ENCODE data around the gene SYNPR.

The SYNPR gene

DNA sequence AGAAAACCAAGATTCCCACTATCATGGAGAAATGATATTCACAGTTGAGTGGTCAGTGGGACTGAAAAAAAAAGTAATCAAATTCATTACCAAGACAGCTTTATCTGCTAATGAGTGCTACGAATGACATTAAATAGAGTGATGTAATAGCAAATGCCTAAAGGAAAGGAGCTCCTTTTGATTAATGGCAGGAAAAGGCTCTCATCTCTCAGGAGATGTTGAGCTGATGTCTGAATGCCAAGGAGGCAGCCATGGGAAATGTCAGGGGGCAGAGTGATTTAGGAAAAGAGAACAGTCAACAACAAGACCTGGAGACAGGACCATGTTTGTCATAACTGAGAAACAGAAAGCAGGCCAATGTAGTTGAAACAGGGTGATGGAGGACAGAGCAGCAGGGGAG, 277.7 kb downstream of the SYNPR start:
- DNase-seq (ENCODE audit: low read depth in 2 of 2): no peak

DNA sequence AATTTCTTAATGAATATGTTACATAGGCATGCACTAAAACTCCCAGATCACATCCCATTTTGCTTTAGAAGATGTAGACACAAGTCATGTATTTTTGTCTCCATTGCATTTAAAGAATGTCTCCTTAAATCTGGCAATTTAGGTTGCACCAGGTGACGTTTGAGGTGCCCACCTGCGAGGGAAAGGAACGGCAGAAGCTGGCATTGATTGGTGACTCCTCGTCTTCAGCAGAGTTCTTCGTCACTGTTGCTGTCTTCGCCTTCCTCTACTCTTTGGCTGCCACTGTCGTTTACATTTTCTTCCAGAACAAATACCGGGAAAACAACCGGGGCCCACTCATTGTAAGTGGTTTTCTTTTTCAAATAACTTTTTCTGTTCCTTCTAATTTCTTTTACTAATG, 278.3 kb downstream of the SYNPR start:
- no peak for DNase-seq (ENCODE audit: low read depth in 2 of 2)

DNA sequence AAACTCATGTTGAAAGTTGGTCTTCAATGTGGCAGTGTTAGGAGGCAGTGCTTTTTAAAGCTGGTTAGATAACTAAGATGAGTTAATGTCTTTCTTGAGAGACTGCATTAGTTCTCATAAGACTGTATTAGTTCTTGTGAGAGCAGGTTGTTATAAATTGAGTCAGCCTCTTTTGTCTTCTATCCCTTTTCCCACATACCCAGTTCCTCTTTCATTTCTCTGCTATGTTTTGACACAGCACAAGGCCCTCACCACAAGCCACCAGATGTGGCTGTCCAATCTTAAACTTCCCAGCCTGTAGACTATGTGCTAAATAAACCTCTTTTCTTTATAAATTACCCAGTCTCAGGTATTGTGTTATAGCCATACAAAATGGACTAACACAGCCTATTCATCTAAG, 279.8 kb downstream of the SYNPR start:
- DNase-seq (ENCODE audit: low read depth in 2 of 2): no peak

DNA sequence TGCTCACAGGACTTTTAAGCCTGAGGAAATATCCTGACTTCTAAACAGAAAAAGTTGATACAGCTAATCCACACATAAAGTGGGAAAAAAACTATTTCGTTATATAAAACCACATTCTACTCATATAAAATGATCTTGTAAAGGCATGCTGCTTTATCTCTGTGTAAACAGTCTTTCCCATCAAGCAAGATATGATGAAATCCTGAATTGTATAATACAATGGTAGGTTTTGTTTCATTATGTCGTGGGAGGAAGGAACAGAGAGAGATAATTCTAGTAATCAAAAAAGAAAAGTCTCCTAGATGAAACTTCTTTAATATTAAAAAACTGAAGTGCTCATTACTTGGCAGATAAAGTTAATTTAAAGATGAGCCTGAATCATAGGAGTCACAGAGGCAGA, 281.8 kb downstream of the SYNPR start:
- no peak for DNase-seq (ENCODE audit: low read depth in 2 of 2)

DNA sequence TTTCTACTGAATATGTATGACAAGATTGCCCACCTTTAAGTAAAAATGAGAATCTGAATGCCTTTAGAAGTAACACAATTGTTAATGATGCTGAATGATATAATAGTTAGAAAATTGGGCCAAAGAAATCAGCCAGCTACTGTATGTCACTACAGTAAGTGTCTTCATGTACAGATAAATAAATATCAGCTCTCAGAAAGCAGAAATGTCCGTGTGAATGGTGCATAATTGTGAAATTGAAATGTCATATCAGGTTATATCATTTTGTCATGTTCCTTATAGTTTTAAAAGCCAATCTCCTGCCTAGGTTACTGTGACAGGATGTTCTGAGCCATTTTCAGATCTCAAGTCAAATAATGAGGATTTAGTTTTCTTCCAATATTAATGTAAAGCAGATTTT, 283.8 kb downstream of the SYNPR start:
- DNase-seq (ENCODE audit: low read depth in 2 of 2): no peak

DNA sequence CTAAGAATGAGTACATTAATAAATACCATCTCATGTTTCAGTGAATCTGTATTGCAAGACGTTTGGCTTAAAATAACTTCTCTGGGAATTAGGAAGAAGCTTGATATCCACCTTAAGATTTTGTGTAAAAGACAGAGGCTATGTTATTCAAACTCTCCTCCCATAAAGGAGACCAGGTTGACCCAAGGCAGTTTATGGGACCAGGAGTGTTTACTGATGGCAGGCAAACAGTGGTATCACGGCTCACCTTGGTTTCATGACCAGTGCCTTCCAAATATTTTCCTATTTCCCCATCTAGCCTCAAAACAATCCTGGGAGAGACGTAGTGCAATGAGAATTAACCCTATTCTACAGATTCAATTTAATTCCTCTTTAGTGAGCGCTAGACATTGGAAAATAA, 284.2 kb downstream of the SYNPR start:
- DNase-seq (ENCODE audit: low read depth in 2 of 2): no peak

DNA sequence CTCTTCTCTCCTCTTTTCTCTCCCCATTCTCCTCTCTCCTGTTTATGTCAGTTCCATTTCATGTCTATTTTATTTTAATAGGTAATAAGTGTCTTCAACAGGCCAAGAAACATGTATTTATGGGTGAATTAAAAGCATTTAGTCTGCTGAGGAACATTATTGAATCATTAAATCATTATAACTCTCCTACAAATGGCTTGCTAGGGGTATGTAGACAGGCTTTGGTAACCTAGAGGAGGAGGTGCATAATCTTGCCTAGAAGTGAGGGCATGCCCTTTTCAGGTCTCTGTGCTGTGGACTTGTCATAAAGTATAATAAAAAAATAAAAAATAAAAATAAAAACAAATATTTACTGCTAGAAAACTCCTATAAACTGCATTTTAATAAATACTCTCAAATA, 285.5 kb downstream of the SYNPR start:
- no peak for DNase-seq (ENCODE audit: low read depth in 2 of 2)

DNA sequence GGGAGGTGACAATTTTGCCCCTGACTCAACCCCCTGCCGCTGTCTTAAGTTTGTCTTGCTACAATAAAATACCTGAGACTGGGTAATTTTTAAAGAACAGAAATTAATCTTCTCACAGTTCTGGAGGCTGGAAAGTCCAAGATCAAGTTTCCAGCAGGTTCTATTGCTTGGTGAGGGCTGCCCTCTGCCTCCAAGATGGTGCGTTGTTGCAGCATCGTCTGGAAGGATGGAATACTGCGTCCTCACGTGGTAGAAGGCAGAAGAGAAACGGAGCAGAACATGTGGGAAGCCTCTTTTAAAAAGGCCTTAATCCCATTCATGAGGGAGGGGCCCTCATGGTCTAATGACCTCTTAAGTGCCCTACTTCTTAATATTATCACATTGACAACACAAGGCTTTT, 287.1 kb downstream of the SYNPR start:
- no peak for DNase-seq (ENCODE audit: low read depth in 2 of 2)

DNA sequence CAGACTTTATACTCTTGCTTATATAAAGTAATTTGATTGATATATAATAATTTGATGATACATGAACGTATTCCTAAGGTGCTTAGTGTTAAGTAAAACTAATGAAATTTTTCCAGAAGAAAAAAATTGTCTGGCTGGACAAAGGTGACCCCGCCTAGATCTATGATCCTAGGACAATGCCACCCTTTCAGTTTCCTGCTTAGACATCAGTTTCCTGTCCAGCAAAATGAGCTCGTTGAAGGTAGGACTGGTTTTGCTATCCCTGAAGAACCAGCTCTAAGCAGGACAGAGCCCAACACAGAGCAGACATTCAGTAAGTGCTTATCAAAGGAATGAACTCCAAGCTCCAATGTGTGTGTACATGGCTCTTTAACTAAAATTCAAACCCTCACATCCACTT, 293.6 kb downstream of the SYNPR start:
- DNase-seq (ENCODE audit: low read depth in 2 of 2): no peak

DNA sequence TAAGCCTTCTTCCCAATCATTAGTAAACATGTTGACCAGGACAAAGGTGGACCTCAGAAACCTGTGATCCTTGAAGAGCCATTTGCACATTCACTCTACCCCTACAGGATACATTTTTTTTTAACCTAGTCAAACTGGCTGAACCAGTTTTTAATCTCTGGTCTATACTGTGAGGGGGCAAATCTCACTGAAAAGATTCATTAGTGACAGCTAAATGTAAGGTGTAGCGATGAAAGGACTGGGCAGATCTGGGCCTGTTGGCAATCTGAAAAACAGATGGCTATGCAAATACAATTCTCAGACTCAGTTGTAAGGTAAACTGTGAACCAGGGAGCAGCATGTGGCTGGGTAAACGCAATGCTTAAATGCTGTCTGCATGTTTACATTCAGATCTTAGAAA, 298.7 kb downstream of the SYNPR start:
- DNase-seq (ENCODE audit: low read depth in 2 of 2): no peak

DNA sequence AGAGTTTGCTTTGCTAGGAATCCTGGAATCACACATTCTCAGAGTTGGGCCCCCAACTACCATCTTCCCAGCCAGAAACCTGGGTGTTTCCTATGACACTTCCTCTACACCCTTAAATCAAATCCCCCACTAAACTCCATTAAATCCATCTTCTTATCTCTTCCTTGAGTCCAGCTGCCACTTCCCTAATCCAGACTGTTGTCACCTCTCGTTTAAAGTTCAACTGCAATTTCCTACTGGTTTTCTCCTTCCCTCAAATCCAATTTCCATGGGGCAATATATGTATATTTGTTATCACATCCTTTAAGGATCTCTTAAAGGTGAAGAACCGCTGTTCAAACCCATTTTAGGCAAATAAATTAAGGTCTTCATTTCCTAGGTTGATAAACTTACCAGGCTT, 300.8 kb downstream of the SYNPR start:
- no peak for DNase-seq (ENCODE audit: low read depth in 2 of 2)

DNA sequence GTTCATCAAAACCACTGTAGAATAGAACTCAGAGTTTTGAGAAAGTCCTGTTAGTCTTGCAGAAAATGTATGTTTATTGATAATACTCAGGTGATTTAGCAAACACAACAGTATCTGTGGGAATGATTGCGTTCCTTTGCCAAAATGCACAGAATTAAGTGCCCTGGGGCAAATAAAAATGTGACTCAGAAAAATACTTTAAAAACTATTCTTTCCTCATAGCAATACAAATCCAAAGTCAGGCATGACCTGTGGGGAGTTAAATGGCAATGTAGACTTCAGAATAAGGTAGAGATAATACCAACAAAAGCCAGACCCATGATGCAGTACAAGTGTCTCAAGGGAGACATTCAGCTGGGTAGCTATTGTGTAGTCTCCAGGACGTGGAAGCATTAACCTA, 302.0 kb downstream of the SYNPR start:
- DNase-seq (ENCODE audit: low read depth in 2 of 2): no peak

DNA sequence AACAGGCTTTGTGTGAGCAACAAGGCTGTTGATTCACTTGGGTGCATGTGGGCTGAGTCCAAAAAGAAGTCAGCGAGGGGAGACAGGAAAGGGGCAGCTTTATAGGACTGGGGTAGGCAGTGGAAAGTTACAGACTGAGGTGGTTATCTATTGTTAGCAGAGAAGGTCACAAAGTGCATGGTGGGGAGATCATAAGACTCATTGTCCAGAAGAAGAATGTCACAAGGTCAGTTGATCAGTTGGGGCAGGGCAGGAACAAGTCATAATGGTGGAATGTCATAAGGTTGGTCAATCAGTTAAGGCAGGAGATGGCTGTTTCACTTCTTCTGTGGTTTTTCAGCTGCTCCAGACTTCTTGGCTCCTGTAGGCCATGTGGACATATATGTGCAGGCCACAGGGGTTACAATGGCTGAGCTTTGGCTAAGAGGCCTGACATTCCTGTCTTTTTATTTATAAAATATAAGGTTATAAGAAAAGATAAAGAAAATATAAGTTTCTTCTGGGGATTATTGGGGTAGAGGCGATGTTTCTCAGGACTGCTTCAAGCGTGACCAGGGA, 304.9 kb downstream of the SYNPR start:
- DNase-seq (ENCODE audit: low read depth in 2 of 2): no peak

DNA sequence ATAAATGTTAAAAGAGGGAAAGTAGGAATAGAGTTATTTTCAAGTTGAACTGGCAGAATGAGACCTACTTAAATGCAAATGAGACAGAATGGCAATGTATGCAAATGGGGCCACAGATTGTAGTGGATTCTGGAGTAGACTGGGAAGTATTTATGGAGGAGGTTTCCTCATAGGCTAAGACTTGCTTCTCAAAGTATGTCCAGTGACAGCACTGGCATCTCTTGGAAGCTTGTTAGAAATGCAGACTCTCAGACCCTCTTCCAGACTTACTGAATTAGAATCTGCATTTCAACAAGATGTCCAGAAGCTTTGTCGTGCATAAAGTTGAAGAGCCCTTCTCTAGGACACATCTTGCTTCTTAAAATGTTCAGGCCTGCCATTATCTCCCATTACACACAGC, 306.6 kb downstream of the SYNPR start:
- DNase-seq (ENCODE audit: low read depth in 2 of 2): no peak

DNA sequence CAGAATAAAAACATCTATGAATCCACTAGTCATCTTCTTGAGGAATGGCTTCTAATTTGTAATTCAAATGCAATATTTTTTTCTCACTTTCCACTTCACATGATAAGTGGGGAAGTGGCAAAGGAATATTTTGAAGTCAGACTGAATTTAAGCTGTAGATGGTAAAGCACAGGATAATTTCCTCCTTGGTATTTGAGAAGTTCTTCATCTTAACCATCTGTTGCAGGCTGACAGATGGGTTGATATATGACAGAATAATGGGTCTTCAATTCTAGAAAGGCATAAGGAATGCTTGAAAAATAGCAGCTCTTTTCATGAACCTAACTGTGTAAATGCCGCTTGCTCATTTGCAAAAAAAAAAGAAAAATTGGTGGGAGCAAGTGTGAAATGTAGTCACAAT, 307.8 kb downstream of the SYNPR start:
- no peak for DNase-seq (ENCODE audit: low read depth in 2 of 2)

DNA sequence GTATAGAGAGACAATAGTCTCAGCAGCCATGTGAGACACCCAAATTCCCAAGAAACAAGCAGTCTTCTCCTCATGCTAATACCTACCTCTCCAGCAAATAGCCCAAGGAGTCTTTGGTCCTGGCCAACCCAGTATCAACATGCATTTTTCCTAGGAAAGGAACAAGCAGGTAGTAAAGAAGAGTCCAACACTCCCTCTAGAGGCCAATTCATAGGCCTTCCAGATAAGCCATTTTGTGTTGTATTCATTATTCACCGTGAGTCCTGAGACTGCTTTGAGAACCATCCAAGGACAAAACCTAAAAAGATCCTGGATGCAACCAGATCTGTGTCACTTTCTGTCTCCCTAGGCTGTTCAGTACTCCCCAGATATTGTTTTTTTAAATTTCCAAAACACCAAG, 310.8 kb downstream of the SYNPR start:
- no peak for DNase-seq (ENCODE audit: low read depth in 2 of 2)

DNA sequence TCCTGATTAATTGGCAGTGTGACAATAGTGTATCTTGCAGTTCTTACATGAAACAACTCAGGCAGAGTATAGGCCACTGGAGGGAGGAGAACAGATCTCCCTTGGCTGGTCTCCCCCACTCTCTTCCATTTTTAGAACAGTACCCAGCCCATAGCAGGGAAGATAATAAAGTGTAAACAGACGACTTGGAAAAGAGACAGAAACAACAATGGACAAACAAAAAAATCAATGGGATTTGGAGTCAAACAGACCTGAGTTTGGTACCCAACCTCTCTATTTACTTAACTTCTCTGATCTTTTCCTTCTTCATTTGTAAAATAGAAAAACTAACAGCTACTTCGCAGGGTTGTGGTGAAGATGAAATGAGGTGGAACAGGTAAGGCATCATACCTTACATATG, 315.7 kb downstream of the SYNPR start:
- DNase-seq (ENCODE audit: low read depth in 2 of 2): no peak

DNA sequence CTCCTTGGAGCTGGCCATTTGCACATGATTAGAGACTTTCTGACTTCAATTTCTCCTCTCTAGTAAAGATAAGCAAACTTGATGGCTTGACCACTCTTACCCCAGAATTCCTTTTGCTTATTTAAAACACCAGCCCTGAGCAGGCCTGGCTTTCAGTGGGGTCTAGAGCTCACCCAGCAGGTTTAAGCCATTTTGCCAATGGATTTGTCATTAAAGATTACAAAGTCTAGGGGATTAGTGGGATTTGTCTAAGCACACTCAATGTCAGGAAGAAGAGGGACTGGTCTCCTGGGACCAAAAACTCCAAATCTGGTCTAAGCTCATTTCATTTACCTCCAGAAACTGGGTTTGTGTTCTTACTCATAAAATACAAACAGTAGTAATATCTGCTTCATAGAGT, 317.1 kb downstream of the SYNPR start:
- DNase-seq (ENCODE audit: low read depth in 2 of 2): no peak

DNA sequence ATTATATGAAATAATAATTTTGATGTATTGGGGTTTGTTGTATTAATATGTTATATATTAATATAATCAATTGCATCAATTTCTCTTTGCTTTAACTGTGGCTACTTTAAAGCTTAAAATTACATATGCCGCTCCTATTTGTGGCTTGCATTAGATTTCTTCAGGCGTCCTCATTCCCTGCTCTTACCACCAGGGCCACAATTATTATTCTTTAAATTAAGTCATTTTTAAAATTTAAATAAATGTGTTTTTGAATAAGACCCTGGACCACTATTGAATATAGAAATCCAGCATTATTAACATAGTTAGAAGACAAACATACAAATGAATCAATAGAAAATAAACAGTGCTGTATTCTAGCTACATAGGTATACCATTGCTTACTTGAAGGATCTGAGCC, 318.9 kb downstream of the SYNPR start:
- no peak for DNase-seq (ENCODE audit: low read depth in 2 of 2)

DNA sequence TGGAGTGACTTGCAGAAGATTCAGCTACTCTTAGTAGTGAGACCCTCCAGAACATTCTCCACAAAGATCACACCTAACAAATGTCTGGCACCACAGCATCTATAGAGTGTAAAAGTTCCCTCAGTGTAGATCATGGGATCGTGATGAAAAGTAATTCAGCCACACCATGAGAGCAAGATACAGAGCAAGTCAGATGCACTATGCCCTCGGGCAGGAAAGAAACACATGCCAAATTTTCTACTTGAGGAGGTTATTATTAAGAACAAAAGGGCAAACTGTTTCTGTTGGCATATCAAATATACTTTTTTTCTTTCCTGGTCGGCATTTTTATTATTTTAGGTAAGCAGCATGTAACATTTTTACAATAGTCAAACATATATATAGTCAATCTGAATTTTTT, 329.6 kb downstream of the SYNPR start:
- DNase-seq (ENCODE audit: low read depth in 2 of 2): no peak

DNA sequence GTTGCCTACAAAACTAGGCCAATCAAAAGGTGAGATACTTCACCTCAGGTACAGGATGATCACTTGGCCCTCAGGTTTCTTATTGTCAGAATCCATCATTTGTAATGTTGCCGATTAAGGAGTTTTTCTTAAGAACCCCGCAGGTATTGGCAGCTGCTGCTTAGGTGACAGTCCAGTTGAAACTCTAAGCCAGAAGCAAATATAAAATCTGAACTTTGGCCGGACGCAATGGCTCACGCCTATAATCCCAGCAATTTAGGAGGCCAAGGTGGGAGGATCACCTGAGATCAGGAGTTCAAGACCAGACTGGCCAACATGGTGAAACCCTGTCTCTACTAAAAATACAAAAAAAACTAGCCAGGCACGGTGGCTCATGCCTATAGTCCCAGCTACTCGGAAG, 331.3 kb downstream of the SYNPR start:
- DNase-seq (ENCODE audit: low read depth in 2 of 2): no peak

DNA sequence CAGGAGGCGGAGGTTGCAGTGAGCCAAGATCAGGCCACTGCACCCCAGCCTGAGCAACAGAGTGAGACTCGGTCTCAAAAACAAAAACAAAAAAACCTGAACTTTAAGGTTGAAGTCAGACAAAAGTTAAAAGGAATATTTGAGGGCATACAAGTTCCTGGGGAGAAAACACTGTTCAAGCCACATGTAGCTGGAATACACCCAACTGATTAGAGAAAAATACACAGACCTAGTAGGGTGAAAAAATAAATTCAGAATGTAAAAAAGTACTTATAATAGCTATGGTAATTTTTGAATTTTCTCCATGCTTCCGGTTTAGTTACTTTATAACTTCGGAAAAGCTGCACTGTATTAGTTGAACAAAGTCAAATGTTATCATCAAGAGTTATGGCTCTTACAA, 331.7 kb downstream of the SYNPR start:
- no peak for DNase-seq (ENCODE audit: low read depth in 2 of 2)

DNA sequence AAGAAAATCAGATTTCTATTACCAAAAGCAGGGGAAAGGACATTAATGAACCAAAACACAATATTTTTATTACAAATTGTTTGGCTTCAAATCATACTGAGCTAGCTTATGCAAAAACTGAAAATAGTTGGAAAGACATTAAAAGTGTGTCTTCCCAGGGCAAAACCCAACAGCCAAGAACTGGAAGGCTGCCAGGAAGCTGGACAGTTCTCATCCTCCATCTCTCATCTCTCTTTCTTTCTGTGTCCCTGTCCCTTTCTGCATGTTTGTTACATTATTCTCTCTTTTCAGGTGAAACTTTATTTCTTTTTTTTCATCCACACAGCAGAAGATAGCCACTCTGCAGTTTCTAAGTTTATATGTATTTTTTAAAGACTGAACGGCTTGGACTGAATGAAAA, 333.3 kb downstream of the SYNPR start:
- DNase-seq (ENCODE audit: low read depth in 2 of 2): no peak

DNA sequence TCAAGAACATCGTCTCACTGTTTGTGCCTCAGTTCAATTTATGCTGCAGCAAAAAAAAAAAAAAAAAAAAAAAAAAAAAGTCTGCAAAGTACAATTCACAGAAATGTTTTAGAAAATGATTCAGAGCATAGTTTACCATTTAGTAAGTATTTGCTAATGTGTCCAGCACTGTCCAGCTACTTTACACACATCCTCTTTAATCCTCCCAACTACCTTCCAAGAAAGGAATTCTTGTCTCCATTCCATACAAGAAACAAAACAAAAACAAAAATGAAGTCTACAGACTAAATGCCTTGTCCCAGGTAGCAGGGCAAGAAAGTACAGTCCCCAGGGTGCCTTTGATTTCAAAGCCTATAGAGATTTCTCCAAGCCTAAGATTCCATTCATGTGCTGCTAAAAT, 335.5 kb downstream of the SYNPR start:
- no peak for DNase-seq (ENCODE audit: low read depth in 2 of 2)

DNA sequence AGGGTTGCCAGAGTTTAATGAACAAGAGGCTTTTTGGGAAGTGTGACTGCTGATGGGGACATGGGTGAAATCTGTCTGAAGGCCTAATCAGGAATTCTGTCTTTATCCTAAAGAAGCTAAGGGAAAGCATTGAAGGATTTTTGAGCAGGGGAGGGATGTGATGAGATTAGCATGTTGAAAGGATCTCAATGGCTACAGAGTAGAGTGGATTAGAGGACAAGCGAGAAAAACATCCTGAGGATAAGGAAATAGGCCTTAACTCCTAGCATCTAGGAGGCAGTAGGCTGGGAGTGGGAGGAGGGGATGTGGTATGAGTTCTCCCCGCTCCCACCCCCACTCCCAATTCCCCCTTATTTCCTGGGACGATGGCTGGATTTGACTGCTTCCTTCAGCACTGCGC, 339.3 kb downstream of the SYNPR start:
- no peak for DNase-seq (ENCODE audit: low read depth in 2 of 2)
